ENCODE results near the gene RGS19.

The RGS19 gene

GRCh38 chr20:64037498-64038213 lies 41.7 kb downstream of the RGS19 start:
- H3K4me3 ChIP-seq (ENCODE audit: control insufficient read depth, low read depth, low read length), result no peak overlapping the region
- TF ChIP-seq CTCF (IDR thresholded peaks at IDR 0.05; ENCODE audit: control insufficient read depth, insufficient read depth, low read depth, low read length, missing control alignments), result no peak
- DNase-seq (ENCODE audit: low read depth), result no peak

- DNase-seq (ENCODE audit: low read depth), result no peak
- H3K4me3 ChIP-seq (ENCODE audit: control insufficient read depth, low read depth, low read length), result no peak overlapping the region
- TF ChIP-seq CTCF (IDR thresholded peaks at IDR 0.05; ENCODE audit: control insufficient read depth, insufficient read depth, low read depth, low read length, missing control alignments), result no peak
Measured at GRCh38 chr20:64037199-64037497, 42.2 kb downstream of the RGS19 start.

GRCh38 chr20:64036346-64037198 lies 42.7 kb downstream of the RGS19 start:
- DNase-seq (ENCODE audit: low read depth), result no peak
- TF ChIP-seq CTCF (IDR thresholded peaks at IDR 0.05; ENCODE audit: control insufficient read depth, insufficient read depth, low read depth, low read length, missing control alignments), result no peak
- no peak overlapping the region for H3K4me3 ChIP-seq (ENCODE audit: control insufficient read depth, low read depth, low read length)

GRCh38 chr20:64035933-64036345 lies 43.4 kb downstream of the RGS19 start, which contains the start of gene C20orf204:
Gene C20orf204, plus strand, starts transcription at chr20:64036182. Its CDS starts 142 bp downstream, at chr20:64036324.
- DNase-seq (ENCODE audit: low read depth), result no peak
- H3K4me3 ChIP-seq (ENCODE audit: control insufficient read depth, low read depth, low read length), result no peak within 1 kb of the TSS
- no peak for TF ChIP-seq CTCF (IDR thresholded peaks at IDR 0.05; ENCODE audit: control insufficient read depth, insufficient read depth, low read depth, low read length, missing control alignments)

GRCh38 chr20:64035066-64035932 lies 44.0 kb downstream of the RGS19 start:
- H3K4me3 ChIP-seq (ENCODE audit: control insufficient read depth, low read depth, low read length), result no peak overlapping the region
- no peak for TF ChIP-seq CTCF (IDR thresholded peaks at IDR 0.05; ENCODE audit: control insufficient read depth, insufficient read depth, low read depth, low read length, missing control alignments)
- no peak for DNase-seq (ENCODE audit: low read depth)

- DNase-seq (ENCODE audit: low read depth), result no peak
- TF ChIP-seq CTCF (IDR thresholded peaks at IDR 0.05; ENCODE audit: control insufficient read depth, insufficient read depth, low read depth, low read length, missing control alignments), result no peak
- no peak overlapping the region for H3K4me3 ChIP-seq (ENCODE audit: control insufficient read depth, low read depth, low read length)
Measured at GRCh38 chr20:64033981-64034493, 45.3 kb downstream of the RGS19 start.

Data from AG09309 (cell line).